ENCODE measurements around the gene PID1.

The PID1 gene

DNA sequence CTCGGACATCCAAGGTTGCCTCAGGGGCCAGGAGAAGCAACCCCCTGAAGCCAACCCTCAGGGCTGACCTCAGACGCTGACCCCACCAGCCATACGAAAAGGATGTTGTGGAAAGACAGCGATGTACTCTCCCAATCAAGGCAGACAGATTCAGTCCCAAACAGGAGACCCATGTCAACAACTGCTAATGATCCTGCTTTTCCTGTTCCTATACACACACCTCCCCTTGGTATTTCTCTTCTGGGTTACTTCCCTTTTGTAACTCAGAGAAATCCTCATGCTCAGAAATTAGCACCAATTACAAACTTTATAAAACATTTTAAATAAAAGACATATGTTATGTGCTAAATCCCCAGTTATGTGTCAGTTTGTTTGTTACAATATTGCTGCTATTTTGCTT lies 120.8 kb downstream of the PID1 start:
- no peak overlapping the region for H3K9ac ChIP-seq (ENCODE audit: low read length in 5 of 5)
- no peak overlapping the region for H3K4me3 ChIP-seq (ENCODE audit: low read depth in 1 of 5, low read length in 5 of 5)
- peaks cover 0 to 7% (median 5%) of the 10 kb centered on the region in 5 donors for H3K9me3 ChIP-seq (ENCODE audit: control insufficient read depth in 5 of 5, low read length in 5 of 5)
- no peaks in the 10 kb centered on the region for H3K27me3 ChIP-seq (ENCODE audit: control insufficient read depth in 5 of 5, insufficient read depth in 4 of 5, low read length in 5 of 5)
- H3K36me3 ChIP-seq (ENCODE audit: control insufficient read depth in 5 of 5, insufficient read depth in 5 of 5, low read length in 5 of 5) = peaks cover 0 to 10% (median 3%) of the 10 kb centered on the region in 5 donors
- no peaks in the 10 kb centered on the region for H3K4me1 ChIP-seq (ENCODE audit: control insufficient read depth in 5 of 5, insufficient read depth in 5 of 5, low read length in 5 of 5)
- H3K27ac ChIP-seq (ENCODE audit: low read depth, low read length) = no peak overlapping the region

DNA sequence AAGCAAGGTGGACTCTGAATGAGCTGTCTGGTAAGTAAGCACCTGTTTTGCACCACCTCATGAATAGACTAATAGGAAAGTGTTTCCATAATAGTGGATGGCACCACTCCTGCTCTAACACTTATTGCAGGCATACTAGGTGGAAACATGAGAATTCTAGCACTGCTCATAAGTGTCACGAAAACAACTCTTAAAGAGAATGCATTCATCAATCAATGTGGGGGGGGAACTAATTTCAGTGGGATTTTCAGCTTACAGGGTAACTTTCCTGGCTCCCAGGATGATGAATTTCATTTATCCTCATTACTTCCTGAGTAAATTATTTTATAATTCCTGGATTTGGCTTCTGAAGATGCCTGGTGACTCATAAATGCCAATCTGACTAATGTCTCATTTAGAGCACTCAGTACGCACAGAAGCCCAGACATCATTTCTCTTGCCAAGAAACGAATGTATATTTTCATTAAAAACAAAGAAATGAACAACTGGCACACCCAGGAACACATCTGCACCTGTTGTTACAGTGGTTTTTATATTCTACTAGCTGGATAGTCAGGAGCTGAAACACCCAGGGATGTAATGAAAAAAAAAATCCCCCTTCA lies 129.6 kb downstream of the PID1 start:
- Histone ChIP-seq H3K27ac (ENCODE audit: low read depth, low read length) (no peak overlapping the region), H3K4me3 (ENCODE audit: low read depth in 1 of 5, low read length in 5 of 5) (no peak overlapping the region), H3K9ac (ENCODE audit: low read length in 5 of 5) (no peak overlapping the region), H3K27me3 (ENCODE audit: control insufficient read depth in 5 of 5, insufficient read depth in 4 of 5, low read length in 5 of 5) (no peaks in the 10 kb centered on the region), H3K9me3 (ENCODE audit: control insufficient read depth in 5 of 5, low read length in 5 of 5) (peaks cover 0 to 3% (median under 1%) of the 10 kb centered on the region in 5 donors), H3K36me3 (ENCODE audit: control insufficient read depth in 5 of 5, insufficient read depth in 5 of 5, low read length in 5 of 5) (peaks cover 0 to 3% (median 0%) of the 10 kb centered on the region in 5 donors), H3K4me1 (ENCODE audit: control insufficient read depth in 5 of 5, insufficient read depth in 5 of 5, low read length in 5 of 5) (peaks cover 0 to 4% (median 0%) of the 10 kb centered on the region in 5 donors)

DNA sequence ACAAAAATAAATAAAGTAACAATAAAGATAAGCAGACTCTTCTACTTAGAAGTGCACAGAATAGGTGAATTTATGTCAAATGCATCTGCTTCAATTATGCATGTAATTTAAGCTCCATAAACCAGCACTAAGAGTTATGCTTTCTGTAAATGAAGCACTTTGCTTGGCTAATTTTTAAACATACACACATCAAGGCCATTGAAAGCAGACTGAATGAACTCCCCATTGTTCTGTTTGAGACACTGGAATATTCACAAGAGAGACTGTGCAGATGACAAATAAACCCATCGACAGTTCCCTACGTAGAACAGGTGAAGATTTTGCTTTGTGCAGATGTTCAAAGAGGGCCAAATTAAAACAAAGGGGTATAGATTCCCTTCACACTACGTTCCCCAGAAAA lies 133.4 kb downstream of the PID1 start:
- no peak overlapping the region for H3K9ac ChIP-seq (ENCODE audit: low read length in 5 of 5)
- H3K4me1 ChIP-seq (ENCODE audit: control insufficient read depth in 5 of 5, insufficient read depth in 5 of 5, low read length in 5 of 5) = peaks cover 0 to 4% (median 0%) of the 10 kb centered on the region in 5 donors
- no peaks in the 10 kb centered on the region for H3K27me3 ChIP-seq (ENCODE audit: control insufficient read depth in 5 of 5, insufficient read depth in 4 of 5, low read length in 5 of 5)
- H3K27ac ChIP-seq (ENCODE audit: low read depth, low read length) = no peak overlapping the region
- H3K36me3 ChIP-seq (ENCODE audit: control insufficient read depth in 5 of 5, insufficient read depth in 5 of 5, low read length in 5 of 5) = peaks cover 0 to 6% (median 2%) of the 10 kb centered on the region in 5 donors
- peaks cover 0 to 8% (median 6%) of the 10 kb centered on the region in 5 donors for H3K9me3 ChIP-seq (ENCODE audit: control insufficient read depth in 5 of 5, low read length in 5 of 5)
- no peak overlapping the region for H3K4me3 ChIP-seq (ENCODE audit: low read depth in 1 of 5, low read length in 5 of 5)

DNA sequence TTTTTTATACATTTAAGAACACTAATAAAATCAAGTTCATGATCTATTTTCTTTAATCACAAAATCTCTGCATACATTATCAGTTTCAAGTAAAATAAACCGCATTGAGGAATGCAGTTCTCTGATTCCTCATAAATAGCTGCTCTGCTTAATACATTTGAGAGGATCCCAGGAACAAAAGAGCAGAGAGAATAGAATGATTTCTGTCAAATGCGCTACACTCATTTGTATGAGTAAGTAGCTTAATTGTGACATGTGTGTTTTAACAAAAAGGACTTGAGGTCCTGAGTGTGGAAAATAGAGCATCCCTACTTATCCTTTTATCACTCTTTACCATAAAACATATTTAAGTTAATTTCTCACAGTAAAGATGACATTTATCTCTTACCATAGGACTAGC lies 134.0 kb downstream of the PID1 start:
- Histone ChIP-seq H3K27ac (ENCODE audit: low read depth, low read length) (no peak overlapping the region), H3K4me1 (ENCODE audit: control insufficient read depth in 5 of 5, insufficient read depth in 5 of 5, low read length in 5 of 5) (peaks cover 0 to 4% (median 0%) of the 10 kb centered on the region in 5 donors), H3K36me3 (ENCODE audit: control insufficient read depth in 5 of 5, insufficient read depth in 5 of 5, low read length in 5 of 5) (peaks cover 0 to 6% (median 2%) of the 10 kb centered on the region in 5 donors), H3K9ac (ENCODE audit: low read length in 5 of 5) (no peak overlapping the region), H3K9me3 (ENCODE audit: control insufficient read depth in 5 of 5, low read length in 5 of 5) (peaks cover 0 to 8% (median 6%) of the 10 kb centered on the region in 5 donors), H3K4me3 (ENCODE audit: low read depth in 1 of 5, low read length in 5 of 5) (no peak overlapping the region), H3K27me3 (ENCODE audit: control insufficient read depth in 5 of 5, insufficient read depth in 4 of 5, low read length in 5 of 5) (no peaks in the 10 kb centered on the region)

DNA sequence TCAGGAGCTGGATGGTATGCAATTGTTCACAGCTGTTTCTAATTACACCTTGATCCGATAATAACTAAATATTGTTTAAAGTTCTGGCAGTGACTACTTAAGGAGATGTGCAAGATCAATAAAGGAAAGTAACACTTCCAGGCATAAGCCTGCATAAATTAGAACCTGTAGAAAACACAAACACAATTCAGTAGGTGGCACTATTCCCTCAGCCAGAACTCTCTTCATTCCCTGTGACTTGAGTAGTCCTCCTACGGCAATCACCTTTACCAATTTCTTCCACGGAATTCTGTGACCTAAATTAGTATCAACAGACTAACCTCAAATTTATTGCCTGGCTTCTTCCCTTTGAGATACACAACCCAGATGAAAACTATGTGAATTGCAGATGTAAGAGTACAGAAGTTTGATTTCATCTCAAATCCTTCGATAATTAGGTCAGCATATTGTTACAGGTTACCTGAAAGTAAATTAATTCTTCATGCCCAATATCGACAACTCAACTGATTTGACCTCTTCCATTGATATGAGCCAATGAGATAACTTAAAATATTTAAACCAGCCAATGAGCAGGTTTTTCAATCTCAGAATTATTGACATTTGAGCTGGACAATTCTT lies 137.8 kb downstream of the PID1 start:
- Histone ChIP-seq H3K9me3 (ENCODE audit: control insufficient read depth in 5 of 5, low read length in 5 of 5) (peaks cover 0 to 8% (median 6%) of the 10 kb centered on the region in 5 donors), H3K9ac (ENCODE audit: low read length in 5 of 5) (no peak overlapping the region), H3K36me3 (ENCODE audit: control insufficient read depth in 5 of 5, insufficient read depth in 5 of 5, low read length in 5 of 5) (peaks cover 0 to 6% (median 2%) of the 10 kb centered on the region in 5 donors), H3K27ac (ENCODE audit: low read depth, low read length) (no peak overlapping the region), H3K4me3 (ENCODE audit: low read depth in 1 of 5, low read length in 5 of 5) (no peak overlapping the region), H3K27me3 (ENCODE audit: control insufficient read depth in 5 of 5, insufficient read depth in 4 of 5, low read length in 5 of 5) (no peaks in the 10 kb centered on the region), H3K4me1 (ENCODE audit: control insufficient read depth in 5 of 5, insufficient read depth in 5 of 5, low read length in 5 of 5) (peaks cover 0 to 10% (median 4%) of the 10 kb centered on the region in 5 donors)

DNA sequence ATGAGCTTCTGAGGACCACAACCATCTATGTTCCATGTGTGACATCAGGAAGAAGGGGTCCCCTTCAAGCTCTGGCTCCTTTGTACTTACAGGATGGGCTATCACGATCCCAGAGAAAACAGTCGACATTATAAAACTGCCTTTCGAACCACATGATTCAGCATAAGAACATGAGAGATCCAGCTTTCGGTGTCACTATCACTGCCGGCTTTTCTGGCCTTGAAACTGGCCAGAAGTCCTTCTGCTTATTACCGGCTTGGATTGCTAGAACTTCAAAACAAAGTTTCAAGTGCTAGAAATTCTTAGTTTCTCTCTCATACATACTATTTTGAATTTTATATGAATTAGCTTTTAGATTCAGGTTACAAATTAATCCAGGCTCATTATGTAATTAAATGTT lies 138.9 kb downstream of the PID1 start:
- H3K4me1 ChIP-seq (ENCODE audit: control insufficient read depth in 5 of 5, insufficient read depth in 5 of 5, low read length in 5 of 5) = peaks cover 0 to 9% (median 4%) of the 10 kb centered on the region in 5 donors
- no peak overlapping the region for H3K27ac ChIP-seq (ENCODE audit: low read depth, low read length)
- H3K4me3 ChIP-seq (ENCODE audit: low read depth in 1 of 5, low read length in 5 of 5) = no peak overlapping the region
- peaks cover 0 to 8% (median 6%) of the 10 kb centered on the region in 5 donors for H3K9me3 ChIP-seq (ENCODE audit: control insufficient read depth in 5 of 5, low read length in 5 of 5)
- H3K36me3 ChIP-seq (ENCODE audit: control insufficient read depth in 5 of 5, insufficient read depth in 5 of 5, low read length in 5 of 5) = peaks cover 0 to 6% (median 2%) of the 10 kb centered on the region in 5 donors
- no peak overlapping the region for H3K9ac ChIP-seq (ENCODE audit: low read length in 5 of 5)
- no peaks in the 10 kb centered on the region for H3K27me3 ChIP-seq (ENCODE audit: control insufficient read depth in 5 of 5, insufficient read depth in 4 of 5, low read length in 5 of 5)

DNA sequence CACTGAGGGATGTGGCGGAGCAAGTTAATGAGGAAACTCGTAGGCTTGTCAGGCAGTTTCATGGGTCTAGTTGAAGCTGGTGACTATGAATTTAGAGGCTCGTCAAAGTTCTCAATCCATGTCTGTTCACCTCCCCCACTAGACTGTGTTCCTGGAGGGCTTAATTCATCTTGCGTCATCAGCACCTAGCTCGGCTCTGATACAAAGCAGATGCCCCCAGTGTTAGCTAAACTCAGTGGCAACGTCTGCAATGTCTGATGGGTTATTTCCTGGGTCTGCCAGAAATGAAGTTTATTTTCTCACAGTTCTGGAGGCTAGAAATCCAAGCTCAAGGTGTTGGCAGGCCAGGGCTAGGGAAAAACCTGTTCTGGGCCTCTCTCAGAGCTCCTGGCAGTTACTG lies 140.6 kb downstream of the PID1 start:
- no peak overlapping the region for H3K4me3 ChIP-seq (ENCODE audit: low read depth in 1 of 5, low read length in 5 of 5)
- H3K27me3 ChIP-seq (ENCODE audit: control insufficient read depth in 5 of 5, insufficient read depth in 4 of 5, low read length in 5 of 5) = no peaks in the 10 kb centered on the region
- H3K4me1 ChIP-seq (ENCODE audit: control insufficient read depth in 5 of 5, insufficient read depth in 5 of 5, low read length in 5 of 5) = peaks cover 0 to 9% (median 4%) of the 10 kb centered on the region in 5 donors
- H3K27ac ChIP-seq (ENCODE audit: low read depth, low read length) = no peak overlapping the region
- no peaks in the 10 kb centered on the region for H3K9me3 ChIP-seq (ENCODE audit: control insufficient read depth in 5 of 5, low read length in 5 of 5)
- H3K9ac ChIP-seq (ENCODE audit: low read length in 5 of 5) = no peak overlapping the region
- H3K36me3 ChIP-seq (ENCODE audit: control insufficient read depth in 5 of 5, insufficient read depth in 5 of 5, low read length in 5 of 5) = peaks cover 0 to under 1% (median 0%) of the 10 kb centered on the region in 5 donors

DNA sequence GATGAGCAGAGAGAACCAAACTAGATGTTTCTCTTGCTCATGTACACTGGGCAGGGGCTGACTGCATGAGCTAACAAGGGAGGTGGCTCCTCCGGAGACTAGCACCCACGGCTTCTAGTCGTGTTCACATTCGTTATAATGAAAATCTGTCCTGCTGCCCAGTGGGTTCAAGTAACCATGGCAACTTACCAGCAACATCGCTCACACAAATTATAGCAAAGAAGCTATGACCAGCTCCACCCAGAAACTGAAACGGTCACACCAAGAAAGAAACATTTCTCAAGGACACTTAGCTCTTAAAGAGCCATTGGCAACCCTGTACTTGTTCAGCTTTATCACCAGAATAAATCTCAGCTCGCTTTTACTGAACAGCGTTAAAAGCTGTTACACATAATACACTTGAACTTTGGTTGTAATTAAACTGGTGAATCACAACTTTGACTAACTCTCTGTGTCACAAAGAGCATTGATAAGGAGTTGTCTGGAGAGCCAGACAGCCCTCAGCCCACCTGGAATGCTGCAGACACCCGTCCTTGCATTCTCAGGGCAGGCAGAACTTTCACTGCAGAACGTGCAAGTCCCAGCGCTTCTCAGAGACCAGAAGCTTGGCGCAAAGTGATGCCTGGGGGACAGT lies 141.2 kb downstream of the PID1 start:
- H3K4me3 ChIP-seq (ENCODE audit: low read depth in 1 of 5, low read length in 5 of 5) = no peak overlapping the region
- H3K36me3 ChIP-seq (ENCODE audit: control insufficient read depth in 5 of 5, insufficient read depth in 5 of 5, low read length in 5 of 5) = no peaks in the 10 kb centered on the region
- H3K9ac ChIP-seq (ENCODE audit: low read length in 5 of 5) = no peak overlapping the region
- H3K9me3 ChIP-seq (ENCODE audit: control insufficient read depth in 5 of 5, low read length in 5 of 5) = no peaks in the 10 kb centered on the region
- H3K27me3 ChIP-seq (ENCODE audit: control insufficient read depth in 5 of 5, insufficient read depth in 4 of 5, low read length in 5 of 5) = no peaks in the 10 kb centered on the region
- H3K4me1 ChIP-seq (ENCODE audit: control insufficient read depth in 5 of 5, insufficient read depth in 5 of 5, low read length in 5 of 5) = peaks cover 0 to 9% (median 4%) of the 10 kb centered on the region in 5 donors
- peak overlapping the region; percentile 24 for H3K27ac ChIP-seq (ENCODE audit: low read depth, low read length)

DNA sequence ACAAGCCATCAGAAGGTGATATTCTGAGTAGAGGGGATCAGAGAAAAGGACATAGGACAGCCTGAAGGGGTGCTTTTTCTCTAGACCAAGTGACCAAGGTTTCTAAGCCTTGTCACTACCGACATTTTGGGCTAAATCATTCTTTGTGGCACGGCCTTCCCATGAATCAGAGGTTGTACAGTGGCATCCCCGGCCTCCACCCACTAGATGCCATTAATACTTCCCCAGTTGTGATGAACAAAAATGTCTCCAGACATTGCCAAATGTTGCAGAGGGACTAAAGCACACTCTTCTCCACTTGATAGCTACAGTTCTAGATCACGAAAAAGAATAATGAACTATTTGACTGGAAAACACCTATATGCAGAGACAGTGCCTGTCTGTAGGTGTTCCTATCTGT lies 143.6 kb downstream of the PID1 start:
- Histone ChIP-seq H3K27me3 (ENCODE audit: control insufficient read depth in 5 of 5, insufficient read depth in 4 of 5, low read length in 5 of 5) (no peaks in the 10 kb centered on the region), H3K4me3 (ENCODE audit: low read depth in 1 of 5, low read length in 5 of 5) (no peak overlapping the region), H3K4me1 (ENCODE audit: control insufficient read depth in 5 of 5, insufficient read depth in 5 of 5, low read length in 5 of 5) (peaks cover 0 to 9% (median 4%) of the 10 kb centered on the region in 5 donors), H3K9ac (ENCODE audit: low read length in 5 of 5) (no peak overlapping the region), H3K9me3 (ENCODE audit: control insufficient read depth in 5 of 5, low read length in 5 of 5) (peaks cover 0 to 5% (median 0%) of the 10 kb centered on the region in 5 donors), H3K27ac (ENCODE audit: low read depth, low read length) (no peak overlapping the region), H3K36me3 (ENCODE audit: control insufficient read depth in 5 of 5, insufficient read depth in 5 of 5, low read length in 5 of 5) (peaks cover 0 to 2% (median 0%) of the 10 kb centered on the region in 5 donors)

DNA sequence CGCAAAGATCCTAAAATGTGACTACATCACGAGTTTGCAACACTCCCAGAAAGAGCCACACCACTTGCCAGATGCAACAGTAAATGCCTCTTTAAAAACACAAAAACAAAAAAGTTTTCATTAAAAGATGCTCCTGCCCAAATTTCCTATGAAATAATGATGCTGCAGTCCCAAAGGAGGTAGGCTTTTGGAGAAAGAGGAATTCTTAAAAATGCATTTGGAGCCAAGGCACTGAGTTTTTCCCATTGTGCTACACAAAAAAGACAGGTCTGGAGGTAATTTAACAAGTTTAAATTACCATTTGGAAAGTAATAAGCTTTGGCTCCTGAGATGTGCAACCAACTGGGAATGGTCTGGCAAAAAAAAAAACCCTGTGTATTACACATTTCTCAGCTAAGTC lies 145.0 kb downstream of the PID1 start:
- H3K9ac ChIP-seq (ENCODE audit: low read length in 5 of 5) = no peak overlapping the region
- H3K27ac ChIP-seq (ENCODE audit: low read depth, low read length) = no peak overlapping the region
- H3K27me3 ChIP-seq (ENCODE audit: control insufficient read depth in 5 of 5, insufficient read depth in 4 of 5, low read length in 5 of 5) = no peaks in the 10 kb centered on the region
- peaks cover 0 to 5% (median 0%) of the 10 kb centered on the region in 5 donors for H3K9me3 ChIP-seq (ENCODE audit: control insufficient read depth in 5 of 5, low read length in 5 of 5)
- H3K36me3 ChIP-seq (ENCODE audit: control insufficient read depth in 5 of 5, insufficient read depth in 5 of 5, low read length in 5 of 5) = peaks cover 0 to 2% (median 0%) of the 10 kb centered on the region in 5 donors
- peaks cover 0 to 9% (median 4%) of the 10 kb centered on the region in 5 donors for H3K4me1 ChIP-seq (ENCODE audit: control insufficient read depth in 5 of 5, insufficient read depth in 5 of 5, low read length in 5 of 5)
- H3K4me3 ChIP-seq (ENCODE audit: low read depth in 1 of 5, low read length in 5 of 5) = no peak overlapping the region

Data from subcutaneous abdominal adipose tissue (tissue), 5 donors.